Peyer's patch (tissue), 4 donors: ENCODE data around the gene PCIF1. TPM values are rescaled to one million over a fixed set of nuclear protein-coding genes. Genes with fewer than 3 reads are reported as not detected.

Source experiments
- DNase-seq, 3 donors: peaks; one replicate each; pipeline ENCODE4 v3.0.0-alpha.2; 2017 to 2019
- H3K27ac ChIP-seq, 4 donors: fragments of 200-600 bp; sonication (generic); one replicate each; pipeline ENCODE4 v1.5.1; 2016 to 2019
- H3K27me3 ChIP-seq, 2 donors: fragments of 200-600 bp; sonication (generic); one replicate each; pipeline ENCODE4 v1.5.1; 2019
- H3K36me3 ChIP-seq, 3 donors: fragments of 200-600 bp; sonication (generic); one replicate each; pipeline ENCODE4 v1.5.1; 2016 to 2019
- H3K4me1 ChIP-seq, 4 donors: fragments of 200-600 bp; sonication (generic); one replicate each; pipeline ENCODE4 v1.5.1; 2016 to 2019
- H3K4me3 ChIP-seq, 4 donors: fragments of 200-600 bp; sonication (generic); 1 replicate in 3 of 4; 2 replicates in 1 of 4; pipeline ENCODE4 v1.5.1; 2016 to 2019; ENCODE audit warnings: mild to moderate bottlenecking in 1 of 4
- H3K9me3 ChIP-seq, 4 donors: fragments of 200-600 bp; sonication (generic); one replicate each; pipeline ENCODE4 v1.5.1; 2016 to 2019; ENCODE audit warnings: mild to moderate bottlenecking in 1 of 4
- POLR2A ChIP-seq, 2 donors: fragments of 450-650 bp; IDR thresholded peaks; one replicate each; pipeline ENCODE4 v1.5.1; 2017; ENCODE audit warnings: antibody characterized with exemption in 2 of 2, mild to moderate bottlenecking in 2 of 2, moderate library complexity in 2 of 2
- total RNA-seq, 4 donors: library from RNA; depleted of rRNA; stranded (reverse); fragments of >200 nt; gene quantifications; one replicate each; pipeline ENCODE4 v1.1.0, GENCODE V29; 2016
- TF ChIP-seq, protein P1 (sequence below), 6 experiments: fragments of 450-650 bp in 4 of 6; fragments of 200-600 bp in 2 of 6; sonication (generic) in 1 of 6; IDR thresholded peaks; one replicate each; pipeline ENCODE4 v1.5.1; 2017 to 2019; ENCODE audit warnings: antibody characterized with exemption in 6 of 6, mild to moderate bottlenecking in 3 of 6, moderate library complexity in 1 of 6

The PCIF1 gene
- total RNA-seq, 4 donors from 2014 or later, result 25.0 to 53.2 (median 44.9) TPM

- TF ChIP-seq, protein P1, sequence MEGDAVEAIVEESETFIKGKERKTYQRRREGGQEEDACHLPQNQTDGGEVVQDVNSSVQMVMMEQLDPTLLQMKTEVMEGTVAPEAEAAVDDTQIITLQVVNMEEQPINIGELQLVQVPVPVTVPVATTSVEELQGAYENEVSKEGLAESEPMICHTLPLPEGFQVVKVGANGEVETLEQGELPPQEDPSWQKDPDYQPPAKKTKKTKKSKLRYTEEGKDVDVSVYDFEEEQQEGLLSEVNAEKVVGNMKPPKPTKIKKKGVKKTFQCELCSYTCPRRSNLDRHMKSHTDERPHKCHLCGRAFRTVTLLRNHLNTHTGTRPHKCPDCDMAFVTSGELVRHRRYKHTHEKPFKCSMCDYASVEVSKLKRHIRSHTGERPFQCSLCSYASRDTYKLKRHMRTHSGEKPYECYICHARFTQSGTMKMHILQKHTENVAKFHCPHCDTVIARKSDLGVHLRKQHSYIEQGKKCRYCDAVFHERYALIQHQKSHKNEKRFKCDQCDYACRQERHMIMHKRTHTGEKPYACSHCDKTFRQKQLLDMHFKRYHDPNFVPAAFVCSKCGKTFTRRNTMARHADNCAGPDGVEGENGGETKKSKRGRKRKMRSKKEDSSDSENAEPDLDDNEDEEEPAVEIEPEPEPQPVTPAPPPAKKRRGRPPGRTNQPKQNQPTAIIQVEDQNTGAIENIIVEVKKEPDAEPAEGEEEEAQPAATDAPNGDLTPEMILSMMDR (IDR thresholded peaks at IDR 0.05), result no peak
- TF ChIP-seq POLR2A (IDR thresholded peaks at IDR 0.05), result no peak
- Histone ChIP-seq H3K4me1 (peaks cover 0 to 7% (median 1%) of the 10 kb centered on the region in 4 donors), H3K27me3 (no peaks in the 10 kb centered on the region), H3K4me3 (no peak overlapping the region), H3K36me3 (peaks cover 0 to 85% (median 0%) of the 10 kb centered on the region in 3 donors), H3K27ac (no peak overlapping the region), H3K9me3 (no peaks in the 10 kb centered on the region)
- DNase-seq, result no peak
Observed at GRCh38 chr20:45940469-45940868, 6.0 kb downstream of the PCIF1 start.

GRCh38 chr20:45943613-45944012 is 9.1 kb downstream of the PCIF1 start:
- Histone ChIP-seq H3K4me3 (no peak overlapping the region), H3K36me3 (peaks cover 0 to 97% (median 0%) of the 10 kb centered on the region in 3 donors), H3K4me1 (peaks cover 0 to 6% (median 0%) of the 10 kb centered on the region in 4 donors), H3K27me3 (no peaks in the 10 kb centered on the region), H3K9me3 (no peaks in the 10 kb centered on the region), H3K27ac (no peak overlapping the region)
- no peak for TF ChIP-seq POLR2A (IDR thresholded peaks at IDR 0.05)
- TF ChIP-seq, protein P1 (IDR thresholded peaks at IDR 0.05), result no peak
- DNase-seq, result no peak

DNA sequence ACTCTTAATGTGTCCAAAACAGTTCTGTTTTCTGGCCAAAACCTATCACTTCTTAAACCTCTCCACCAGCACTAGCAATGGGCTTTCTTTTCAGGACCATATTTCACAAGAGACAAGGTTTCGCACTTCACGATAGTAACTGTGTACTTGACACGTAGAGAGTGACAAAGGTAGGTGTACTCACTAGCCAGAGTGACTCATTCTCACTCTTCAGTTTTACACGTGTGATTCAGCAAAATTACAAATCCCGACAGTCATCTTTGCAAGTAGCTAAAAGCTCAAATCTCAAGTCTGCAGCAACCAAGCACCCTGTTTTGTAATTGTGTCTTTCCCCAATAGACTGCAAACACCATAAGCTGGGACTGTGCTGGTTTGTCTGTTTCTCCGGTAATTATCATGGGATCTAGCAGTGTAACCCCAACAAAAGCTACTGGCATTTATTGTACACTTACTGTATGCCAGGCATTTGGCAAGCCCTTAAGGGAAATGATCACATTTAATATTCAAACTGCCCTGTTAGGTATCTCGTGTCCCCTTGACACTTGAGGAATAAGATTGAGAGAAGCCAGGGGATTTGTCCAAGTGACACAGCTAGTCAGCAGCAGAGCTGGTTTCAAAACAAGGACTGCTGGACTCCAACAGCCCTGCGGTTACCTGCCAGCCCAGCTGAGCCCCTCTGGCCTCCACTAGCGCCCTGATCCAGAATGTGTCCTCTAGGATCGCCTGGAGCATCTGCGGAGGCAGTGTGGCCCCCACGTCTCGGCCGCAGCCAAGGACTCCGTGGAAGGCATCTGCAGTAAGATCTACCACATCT is 9.9 kb downstream of the PCIF1 start:
- H3K4me1 ChIP-seq, result peaks cover 0 to 6% (median 0%) of the 10 kb centered on the region in 4 donors
- no peak for DNase-seq

DNA sequence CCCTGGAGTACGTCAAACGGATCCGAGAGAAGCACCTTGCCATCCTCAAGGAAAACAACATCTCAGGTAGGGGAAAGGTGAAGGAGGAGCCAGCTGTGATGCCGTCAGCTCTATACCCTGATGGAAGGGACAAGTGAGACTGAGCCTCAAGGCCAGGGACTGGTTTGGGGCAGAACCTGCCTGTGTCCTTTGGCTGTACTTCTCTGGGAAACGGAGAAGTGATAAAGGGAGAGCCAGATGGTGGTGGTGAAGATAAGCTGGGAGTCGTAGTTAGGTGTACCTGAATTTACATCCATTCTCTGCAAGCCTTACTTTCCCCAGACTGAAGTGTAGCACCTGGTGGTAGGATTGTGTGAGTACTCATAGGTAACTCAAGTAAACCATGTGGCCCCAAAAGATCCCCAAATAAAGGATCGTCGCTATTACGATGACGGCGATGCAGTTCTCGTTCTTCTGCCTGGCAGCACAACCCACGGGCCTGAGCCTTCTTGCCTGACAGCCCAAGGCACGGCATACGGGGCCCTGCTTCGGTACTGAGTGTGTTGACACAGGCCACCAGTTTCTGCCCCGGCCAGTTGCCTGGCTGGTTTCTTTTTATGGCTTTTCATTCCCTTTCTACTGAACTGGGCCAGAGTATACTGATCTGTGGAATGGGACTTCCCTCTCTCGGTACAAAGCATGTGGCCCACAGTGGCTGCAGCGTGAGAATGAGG is 10.6 kb downstream of the PCIF1 start:
- H3K4me3 ChIP-seq, result no peak overlapping the region
- H3K27ac ChIP-seq, result no peak overlapping the region
- H3K4me1 ChIP-seq, result peaks cover 0 to 6% (median 0%) of the 10 kb centered on the region in 4 donors
- no peak for TF ChIP-seq POLR2A (IDR thresholded peaks at IDR 0.05)
- TF ChIP-seq, protein P1 (IDR thresholded peaks at IDR 0.05), result no peak
- peaks cover 0 to 97% (median 0%) of the 10 kb centered on the region in 3 donors for H3K36me3 ChIP-seq
- DNase-seq, result no peak
- H3K9me3 ChIP-seq, result no peaks in the 10 kb centered on the region
- H3K27me3 ChIP-seq, result no peaks in the 10 kb centered on the region

More for the DNA sequence above, 9.9 kb downstream of the PCIF1 start:
- Histone ChIP-seq H3K27ac (no peak overlapping the region), H3K27me3 (no peaks in the 10 kb centered on the region), H3K36me3 (peaks cover 0 to 97% (median 0%) of the 10 kb centered on the region in 3 donors), H3K4me3 (no peak overlapping the region), H3K9me3 (no peaks in the 10 kb centered on the region)
- no peak for TF ChIP-seq POLR2A (IDR thresholded peaks at IDR 0.05)
- TF ChIP-seq, protein P1 (IDR thresholded peaks at IDR 0.05), result no peak

DNA sequence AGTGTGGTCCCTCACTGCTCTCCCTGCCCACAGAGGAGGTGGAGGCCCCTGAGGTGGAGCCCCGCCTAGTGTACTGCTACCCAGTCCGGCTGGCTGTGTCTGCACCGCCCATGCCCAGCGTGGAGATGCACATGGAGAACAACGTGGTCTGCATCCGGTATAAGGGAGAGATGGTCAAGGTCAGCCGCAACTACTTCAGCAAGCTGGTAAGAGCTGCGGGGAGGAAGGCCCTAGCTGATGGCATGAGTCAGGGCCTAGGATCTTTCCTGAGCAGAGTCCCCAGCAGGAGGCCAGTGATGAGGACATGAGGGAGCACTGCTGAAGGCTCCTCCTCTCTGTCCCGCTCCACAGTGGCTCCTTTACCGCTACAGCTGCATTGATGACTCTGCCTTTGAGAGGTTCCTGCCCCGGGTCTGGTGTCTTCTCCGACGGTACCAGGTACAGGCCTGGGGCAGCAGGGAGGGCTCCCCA is 11.2 kb downstream of the PCIF1 start:
- Histone ChIP-seq H3K27me3 (no peaks in the 10 kb centered on the region), H3K4me3 (no peak overlapping the region), H3K9me3 (no peaks in the 10 kb centered on the region), H3K27ac (peak overlapping the region in 3 of 4 donors; percentile 57 to 65 (median 58)), H3K36me3 (peaks cover 0 to 97% (median 0%) of the 10 kb centered on the region in 3 donors), H3K4me1 (peaks cover 0 to 6% (median 0%) of the 10 kb centered on the region in 4 donors)
- TF ChIP-seq POLR2A (IDR thresholded peaks at IDR 0.05), result no peak
- TF ChIP-seq, protein P1 (IDR thresholded peaks at IDR 0.05), result no peak
- DNase-seq, result no peak
